ENCODE results near the gene NUDT14. TPM values are rescaled to one million over a fixed set of nuclear protein-coding genes. Genes with fewer than 3 reads are reported as not detected.

NUDT14 gene
- polyA plus RNA-seq, 3 donors = 22.0 to 37.4 (median 23.9) TPM

GRCh38 chr14:105139212-105139825 is 41.8 kb downstream of the NUDT14 start:
- Histone ChIP-seq H2AFZ (ENCODE audit: insufficient read depth, low read depth, low read length, poor library complexity, severe bottlenecking) (no peak overlapping the region), H3K4me2 (replicated peaks; ENCODE audit: extremely low read depth, low read length, poor library complexity, severe bottlenecking) (no peak overlapping the region), H3K79me2 (ENCODE audit: insufficient read depth, low read length) (no peaks in the 10 kb centered on the region), H3K4me3 (replicated peaks in 1 of 3; ENCODE audit: low read depth in 2 of 3, low read length in 3 of 3) (no peak overlapping the region), H3K9ac (ENCODE audit: insufficient read depth, low read length, poor library complexity, severe bottlenecking) (no peak overlapping the region), H3K27me3 (ENCODE audit: control insufficient read depth in 2 of 2, insufficient read depth in 2 of 2, low read length in 2 of 2) (no peaks in the 10 kb centered on the region), H3K36me3 (replicated peaks in 1 of 2; ENCODE audit: control insufficient read depth in 1 of 2, insufficient read depth in 2 of 2, low read length in 2 of 2) (no peaks in the 10 kb centered on the region), H4K20me1 (ENCODE audit: insufficient read depth, low read length) (no peaks in the 10 kb centered on the region), H3K27ac (ENCODE audit: low read depth in 1 of 2, low read length in 2 of 2) (no peak overlapping the region), H3K4me1 (ENCODE audit: control insufficient read depth in 1 of 2, insufficient read depth in 2 of 2, low read length in 2 of 2) (no peaks in the 10 kb centered on the region), H3K9me3 (replicated peaks in 1 of 2; ENCODE audit: control insufficient read depth in 1 of 2, insufficient read depth in 1 of 2, low read length in 2 of 2) (peaks cover 13 to 15% of the 10 kb centered on the region in 2 donors)
- no peaks in the 10 kb centered on the region for H3K4me1 Mint-ChIP-seq
- peaks cover 1 to 9% (median 5%) of the 10 kb centered on the region in 3 donors for H3K27me3 Mint-ChIP-seq (ENCODE audit: low read depth in 3 of 3)
- no peak for DNase-seq
- intact Hi-C loops (cut with micrococcal nuclease) = no loop called here
- H3K36me3 Mint-ChIP-seq = no peaks in the 10 kb centered on the region
- 77% methylated on average over 10 of the region's 10 CpGs for WGBS (ENCODE audit: insufficient coverage)
- no peak overlapping the region for H3K4me3 Mint-ChIP-seq
- no peak for TF ChIP-seq CTCF (IDR thresholded peaks at IDR 0.05)
- no peak overlapping the region for H3K27ac Mint-ChIP-seq
- peaks cover 11 to 21% (median 14%) of the 10 kb centered on the region in 7 donors for H3K9me3 Mint-ChIP-seq

- no peak overlapping the region for H3K4me3 ChIP-seq (replicated peaks in 1 of 3; ENCODE audit: low read depth in 2 of 3, low read length in 3 of 3)
- Mint-ChIP-seq H3K27me3 (ENCODE audit: low read depth in 3 of 3) (peaks cover 3 to 8% (median 5%) of the 10 kb centered on the region in 3 donors), H3K9me3 (peaks cover 11 to 21% (median 14%) of the 10 kb centered on the region in 7 donors), H3K4me1 (no peaks in the 10 kb centered on the region), H3K36me3 (no peaks in the 10 kb centered on the region), H3K27ac (no peak overlapping the region), H3K4me3 (no peak overlapping the region)
- no peaks in the 10 kb centered on the region for H3K4me1 ChIP-seq (ENCODE audit: control insufficient read depth in 1 of 2, insufficient read depth in 2 of 2, low read length in 2 of 2)
- no peaks in the 10 kb centered on the region for H4K20me1 ChIP-seq (ENCODE audit: insufficient read depth, low read length)
- intact Hi-C loops (cut with micrococcal nuclease) = no loop called here
- no peak overlapping the region for H2AFZ ChIP-seq (ENCODE audit: insufficient read depth, low read depth, low read length, poor library complexity, severe bottlenecking)
- no peak for DNase-seq
- no peaks in the 10 kb centered on the region for H3K79me2 ChIP-seq (ENCODE audit: insufficient read depth, low read length)
- H3K27me3 ChIP-seq (ENCODE audit: control insufficient read depth in 2 of 2, insufficient read depth in 2 of 2, low read length in 2 of 2) = no peaks in the 10 kb centered on the region
- H3K36me3 ChIP-seq (replicated peaks in 1 of 2; ENCODE audit: control insufficient read depth in 1 of 2, insufficient read depth in 2 of 2, low read length in 2 of 2) = no peaks in the 10 kb centered on the region
- WGBS (ENCODE audit: insufficient coverage) = 97% methylated on average over 11 of the region's 15 CpGs
- H3K9ac ChIP-seq (ENCODE audit: insufficient read depth, low read length, poor library complexity, severe bottlenecking) = no peak overlapping the region
- no peak for TF ChIP-seq CTCF (IDR thresholded peaks at IDR 0.05)
- no peak overlapping the region for H3K27ac ChIP-seq (ENCODE audit: low read depth in 1 of 2, low read length in 2 of 2)
- no peak overlapping the region for H3K4me2 ChIP-seq (replicated peaks; ENCODE audit: extremely low read depth, low read length, poor library complexity, severe bottlenecking)
- H3K9me3 ChIP-seq (replicated peaks in 1 of 2; ENCODE audit: control insufficient read depth in 1 of 2, insufficient read depth in 1 of 2, low read length in 2 of 2) = peaks cover 13 to 15% of the 10 kb centered on the region in 2 donors
Observed at GRCh38 chr14:105138551-105139111, 42.5 kb downstream of the NUDT14 start.
